DOHH2 (cell line): Measurements from ENCODE around the gene HSDL1.

ENCODE experiments used
- H3F3A ChIP-seq: fragments of 200-600 bp; sonication (generic), shearing (Covaris generic); 2 replicates; pipeline ENCODE4 v1.6.0; 2016; ENCODE audit warnings: antibody characterized with exemption, mild to moderate bottlenecking; ENCODE audit not compliant: control insufficient read depth, insufficient read depth
- H3K27ac ChIP-seq: fragments of 200-600 bp; sonication (generic); 2 replicates; pipeline ENCODE4 v1.5.1; 2014; ENCODE audit warnings: low read depth, mild to moderate bottlenecking, low read length, moderate library complexity
- H3K27me3 ChIP-seq: fragments of 200-600 bp; sonication (generic); 2 replicates; pipeline ENCODE4 v1.6.1; 2014; ENCODE audit warnings: mild to moderate bottlenecking, low read length, mixed read lengths; ENCODE audit not compliant: control insufficient read depth
- H3K36me3 ChIP-seq: fragments of 200-600 bp; sonication (generic); 2 replicates; pipeline ENCODE4 v1.6.1; 2014; ENCODE audit warnings: mild to moderate bottlenecking, low read length, moderate library complexity, mixed read lengths; ENCODE audit not compliant: control insufficient read depth
- H3K4me1 ChIP-seq: fragments of 200-600 bp; sonication (generic); 2 replicates; pipeline ENCODE4 v1.6.1; 2014; ENCODE audit warnings: mild to moderate bottlenecking, low read length, mixed read lengths; ENCODE audit not compliant: control insufficient read depth
- H3K4me2 ChIP-seq: fragments of 200-600 bp; sonication (generic); 2 replicates; pipeline ENCODE4 v1.6.0; 2014; ENCODE audit warnings: mild to moderate bottlenecking, low read length, moderate library complexity
- H3K4me3 ChIP-seq: fragments of 200-600 bp; sonication (generic); 2 replicates; pipeline ENCODE4 v1.5.1; 2014; ENCODE audit warnings: mild to moderate bottlenecking, low read length, mixed read lengths
- H3K79me2 ChIP-seq: fragments of 200-600 bp; sonication (generic); 2 replicates; pipeline ENCODE4 v1.6.1; 2014; ENCODE audit warnings: mild to moderate bottlenecking, low read length, mixed read lengths; ENCODE audit not compliant: control insufficient read depth
- H3K9me2 ChIP-seq: fragments of 200-600 bp; sonication (generic); replicated peaks from 2 replicates; pipeline ENCODE4 v1.6.1; 2014; ENCODE audit warnings: mild to moderate bottlenecking, low read length, mixed read lengths; ENCODE audit not compliant: control insufficient read depth
- H3K9me3 ChIP-seq: fragments of 200-600 bp; sonication (generic); 2 replicates; pipeline ENCODE4 v1.6.1; 2014; ENCODE audit warnings: antibody characterized with exemption, low read length, mixed read lengths; ENCODE audit not compliant: control insufficient read depth, insufficient read depth
- H4K20me1 ChIP-seq: fragments of 200-600 bp; sonication (generic); 2 replicates; pipeline ENCODE4 v1.6.0; 2014; ENCODE audit warnings: low read depth, mild to moderate bottlenecking, antibody characterized with exemption, low read length, moderate library complexity; ENCODE audit not compliant: control insufficient read depth, insufficient read depth
- CTCF ChIP-seq: fragments of 200-600 bp; sonication (generic); IDR thresholded peaks from one replicate; pipeline ENCODE4 v1.5.1; 2014; ENCODE audit warnings: antibody characterized with exemption, mild to moderate bottlenecking, low read depth, low read length; ENCODE audit not compliant: poor library complexity, severe bottlenecking
- EZH2phosphoT487 ChIP-seq: fragments of 200-600 bp; sonication (generic); IDR thresholded peaks from 2 replicates; pipeline ENCODE4 v1.6.1; 2017; ENCODE audit warnings: borderline replicate concordance, mild to moderate bottlenecking, antibody characterized with exemption, low read length, moderate library complexity, mixed read lengths

HSDL1 gene

GRCh38 chr16:84109598-84110335 lies 35.2 kb downstream of the HSDL1 start:
- Histone ChIP-seq H3K9me3 (no peaks in the 10 kb centered on the region), H3K4me1 (peaks cover 20% of the 10 kb centered on the region), H3K36me3 (peaks cover 23% of the 10 kb centered on the region), H3K27me3 (no peaks in the 10 kb centered on the region), H3K9me2 (no peaks in the 10 kb centered on the region), H3F3A (0 out of 2 replicates have a peak, but pooled peaks cover 4% of the 10 kb centered on the region), H3K4me2 (no peak overlapping the region), H3K27ac (no peak overlapping the region), H4K20me1 (peaks cover 22% of the 10 kb centered on the region), H3K4me3 (no peak overlapping the region), H3K79me2 (peaks cover 98% of the 10 kb centered on the region)
- TF ChIP-seq EZH2phosphoT487: no peak
- TF ChIP-seq CTCF: no peak

GRCh38 chr16:84107921-84108320 lies 37.1 kb downstream of the HSDL1 start:
- Histone ChIP-seq H3K4me2 (no peak overlapping the region), H3K27ac (no peak overlapping the region), H3K9me2 (no peaks in the 10 kb centered on the region), H3K4me3 (no peak overlapping the region), H3K79me2 (peaks cover 98% of the 10 kb centered on the region), H3K4me1 (peaks cover 16% of the 10 kb centered on the region), H4K20me1 (peaks cover 25% of the 10 kb centered on the region), H3F3A (no peaks in the 10 kb centered on the region), H3K9me3 (no peaks in the 10 kb centered on the region), H3K27me3 (no peaks in the 10 kb centered on the region), H3K36me3 (peaks cover 23% of the 10 kb centered on the region)
- TF ChIP-seq EZH2phosphoT487 (no peak), CTCF (no peak)

- Histone ChIP-seq H3K4me2 (no peak overlapping the region), H3K36me3 (peaks cover 32% of the 10 kb centered on the region), H3K27ac (no peak overlapping the region), H4K20me1 (peaks cover 21% of the 10 kb centered on the region), H3K79me2 (peaks cover 97% of the 10 kb centered on the region), H3K4me1 (peaks cover 20% of the 10 kb centered on the region), H3F3A (no peaks in the 10 kb centered on the region), H3K9me3 (no peaks in the 10 kb centered on the region), H3K4me3 (no peak overlapping the region), H3K27me3 (no peaks in the 10 kb centered on the region), H3K9me2 (no peaks in the 10 kb centered on the region)
- TF ChIP-seq EZH2phosphoT487 (no peak), CTCF (no peak)
Measured at GRCh38 chr16:84105948-84106740, 38.8 kb downstream of the HSDL1 start.
